ENCODE data around the gene DDX20.
"Not testable (repeated sequence)": the region's sequence is repeated elsewhere in the genome, so short reads cannot be mapped to it uniquely, and the experiment has no call there.

The DDX20 gene

DNA sequence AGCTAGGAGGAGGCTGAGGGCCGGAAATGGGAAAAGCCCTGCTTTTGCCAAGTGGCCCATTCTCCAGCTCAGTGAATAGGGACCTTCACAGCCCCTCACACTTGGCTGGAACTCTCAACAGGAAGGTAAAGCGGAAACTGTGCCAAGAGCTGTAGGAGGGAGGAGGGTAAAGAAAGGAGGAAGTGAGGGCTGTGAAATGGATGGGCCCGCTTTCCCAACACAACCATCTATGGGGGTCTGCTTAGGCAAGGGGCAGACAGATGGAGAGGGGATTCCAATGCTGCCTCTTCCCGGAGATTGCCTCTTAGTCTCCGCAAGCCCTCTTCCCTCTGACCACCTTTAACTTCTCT is 21.7 kb upstream of the DDX20 start:
- no peak for DNase-seq (ENCODE audit: low spot score)

DNA sequence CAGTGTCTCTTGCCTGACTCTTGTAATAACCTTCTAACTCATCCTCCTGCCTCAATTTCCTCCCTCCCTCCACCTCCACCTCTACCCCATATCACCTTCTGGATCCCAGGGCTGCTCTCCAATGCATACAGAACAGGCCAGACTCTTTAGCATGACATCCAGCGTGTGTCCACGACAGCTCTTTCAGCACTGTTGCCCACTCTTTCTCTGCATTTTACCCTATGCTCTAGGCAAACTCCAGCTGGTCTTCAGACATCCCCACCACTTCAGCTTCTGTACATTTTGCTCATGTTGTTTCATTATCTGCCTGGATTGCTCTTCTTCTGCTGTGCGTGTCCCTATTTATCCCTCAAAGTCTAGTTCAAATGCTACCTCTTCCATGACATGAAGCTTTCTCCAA is 21.3 kb upstream of the DDX20 start:
- no peak for DNase-seq (ENCODE audit: low spot score)

DNA sequence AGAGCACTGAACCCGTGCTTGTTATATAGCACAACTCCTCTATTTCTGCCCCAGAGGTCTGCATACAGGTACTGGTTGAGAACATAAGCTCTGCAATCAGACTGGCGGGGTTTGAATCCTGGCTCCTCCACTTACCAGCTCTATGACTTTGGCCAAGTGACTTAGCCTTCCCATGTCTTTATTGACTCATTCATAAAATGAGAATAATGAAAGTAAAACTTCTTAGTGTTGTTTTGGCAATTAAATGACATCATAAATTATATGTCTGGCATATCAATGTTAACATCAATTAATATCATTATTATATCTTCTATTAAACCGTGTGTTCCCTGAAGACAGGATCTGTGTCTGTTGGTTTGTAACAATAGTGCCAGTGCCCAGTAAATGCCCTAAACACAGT is 20.8 kb upstream of the DDX20 start:
- DNase-seq (ENCODE audit: low spot score), result no peak

DNA sequence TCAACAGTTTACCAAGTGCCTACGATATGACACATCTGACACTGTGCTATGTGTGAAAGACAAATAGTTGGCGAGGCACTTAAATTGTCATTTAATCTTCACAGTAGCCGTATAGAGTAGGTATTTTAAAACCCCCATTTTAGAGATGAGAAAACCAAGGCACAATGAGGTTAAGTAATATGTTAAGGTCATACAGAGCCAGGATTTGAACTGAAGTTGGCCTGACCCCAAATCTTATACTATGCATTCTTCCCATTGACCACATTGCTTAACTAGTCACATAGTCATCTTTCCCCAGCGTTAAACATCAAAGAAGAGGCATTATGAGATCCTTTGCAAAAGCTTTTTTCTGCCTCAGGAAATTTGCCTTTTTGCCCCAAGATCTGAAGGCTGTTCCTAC is 20.4 kb upstream of the DDX20 start:
- no peak for DNase-seq (ENCODE audit: low spot score)

DNA sequence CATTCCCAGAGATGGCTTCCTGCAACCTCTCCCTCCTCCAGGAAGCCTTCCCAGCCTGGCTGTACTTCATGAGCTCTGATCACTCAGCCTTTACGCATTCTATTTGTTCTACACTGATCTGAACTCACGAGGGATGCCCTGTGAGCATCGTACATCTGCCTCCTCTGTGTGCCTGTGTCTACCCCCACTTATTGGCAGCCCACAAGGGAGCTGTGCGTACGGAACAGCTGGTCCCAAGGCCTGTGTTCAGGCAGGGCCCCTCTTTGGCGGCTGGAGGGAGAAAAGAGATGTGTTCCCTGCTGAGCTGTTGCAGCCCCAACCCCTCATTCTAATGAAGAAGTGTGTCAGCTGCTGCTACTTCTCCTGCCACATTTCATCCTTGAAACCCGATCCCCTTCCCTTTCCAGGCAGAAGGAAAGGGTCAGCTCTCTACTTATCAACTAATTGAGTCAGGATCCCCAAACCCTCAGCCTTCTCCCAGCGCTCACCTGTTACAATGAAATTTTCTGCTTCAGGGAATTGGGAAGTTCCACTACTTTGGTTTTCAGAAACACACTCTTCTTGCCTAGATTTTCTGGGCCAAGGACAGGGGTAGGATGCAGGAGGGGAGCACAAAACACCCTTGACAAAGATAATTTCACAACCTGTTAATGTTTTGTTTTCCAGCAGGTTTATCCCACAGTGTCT is 19.7 kb upstream of the DDX20 start:
- DNase-seq (ENCODE audit: low spot score), result no peak

DNA sequence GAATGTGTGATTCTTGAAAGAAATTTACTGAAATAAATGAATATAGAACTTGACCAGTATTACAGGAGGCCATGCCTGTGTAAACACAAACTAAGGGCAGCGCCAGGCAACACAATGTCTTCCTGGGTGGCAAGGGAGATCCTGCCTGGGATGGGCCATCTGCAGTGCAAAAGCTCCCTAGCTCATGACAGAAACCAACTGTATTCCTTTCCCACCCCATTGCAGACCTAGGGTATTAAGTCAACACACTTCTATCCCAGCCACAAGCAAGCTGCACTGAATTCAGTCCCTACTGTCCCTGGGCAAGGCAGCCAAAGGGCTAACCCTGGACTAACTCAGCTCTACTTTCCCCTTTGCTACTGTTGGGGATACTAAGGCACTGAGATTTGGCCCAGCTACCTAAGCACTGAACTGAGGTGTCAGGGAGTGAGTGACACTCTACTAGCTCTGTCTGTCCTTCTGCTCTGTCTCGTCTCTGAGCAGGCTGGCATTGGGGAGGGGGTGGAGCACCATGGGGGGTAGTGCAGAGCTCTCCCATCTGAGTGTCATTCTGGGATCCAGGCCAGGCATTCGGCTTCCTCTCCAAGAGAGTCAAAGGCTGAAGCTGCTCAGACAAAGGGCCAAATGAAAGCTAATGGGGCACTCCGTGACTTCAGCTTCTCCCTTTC is 19.0 kb upstream of the DDX20 start:
- no peak for DNase-seq (ENCODE audit: low spot score)

DNA sequence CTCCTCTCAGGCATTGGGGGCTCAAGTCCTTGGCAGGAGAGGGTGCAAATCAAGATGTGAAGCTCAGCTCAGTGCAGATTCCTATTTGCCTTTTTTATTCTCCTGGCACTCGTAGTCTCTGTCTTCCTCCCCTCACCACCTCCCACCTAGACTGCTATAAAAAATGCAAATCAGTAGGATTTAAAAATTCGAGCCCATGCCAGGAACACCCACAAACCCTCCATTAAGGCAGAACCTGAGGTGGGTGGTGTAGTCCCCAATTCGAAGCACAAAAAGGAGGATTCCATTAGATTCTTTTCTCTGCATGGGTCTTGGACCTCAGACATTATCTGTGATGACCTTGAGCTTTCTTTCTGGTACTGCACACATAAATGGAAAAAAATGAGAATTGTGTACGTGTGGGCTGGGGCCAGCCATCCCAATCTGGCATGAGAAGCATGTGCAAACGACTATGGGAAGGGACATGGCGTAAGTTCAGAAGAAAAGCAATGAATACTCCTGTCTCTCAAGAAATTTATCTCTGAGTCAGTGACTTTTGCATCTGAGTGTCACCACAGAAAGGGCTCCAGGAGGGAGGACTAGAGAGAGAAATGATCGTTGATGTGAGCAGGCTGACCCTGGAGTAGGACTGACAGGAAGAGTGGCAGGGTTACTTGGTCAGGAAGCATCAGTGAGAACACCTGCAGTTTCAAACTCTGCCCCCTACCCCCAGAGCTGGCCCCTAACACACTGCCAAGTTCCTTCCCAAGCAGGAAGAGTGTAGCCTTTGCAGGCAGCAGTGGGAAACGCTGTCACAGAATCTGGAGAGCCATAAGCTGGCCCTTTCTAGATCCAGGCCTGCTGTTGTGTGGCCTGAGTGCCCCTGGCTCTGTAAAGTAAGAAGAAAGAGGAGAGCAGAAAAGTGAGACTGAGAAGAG is 18.2 kb upstream of the DDX20 start:
- no peak for DNase-seq (ENCODE audit: low spot score)

DNA sequence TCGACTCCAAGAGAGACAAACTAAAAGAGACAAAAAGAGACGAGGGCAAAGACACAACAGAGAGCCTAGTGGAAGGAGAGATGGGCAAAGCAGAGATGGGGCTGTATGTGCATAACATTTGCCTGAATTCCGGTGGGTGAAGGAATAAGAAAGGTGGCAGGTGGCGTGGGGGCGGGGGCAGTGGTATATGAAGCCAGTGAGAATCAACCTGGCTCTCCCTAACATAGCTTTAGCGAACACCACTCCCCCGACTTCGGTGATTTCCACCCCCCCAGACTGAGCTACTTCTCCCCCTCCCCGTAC is 17.6 kb upstream of the DDX20 start:
- no peak for DNase-seq (ENCODE audit: low spot score)

DNA sequence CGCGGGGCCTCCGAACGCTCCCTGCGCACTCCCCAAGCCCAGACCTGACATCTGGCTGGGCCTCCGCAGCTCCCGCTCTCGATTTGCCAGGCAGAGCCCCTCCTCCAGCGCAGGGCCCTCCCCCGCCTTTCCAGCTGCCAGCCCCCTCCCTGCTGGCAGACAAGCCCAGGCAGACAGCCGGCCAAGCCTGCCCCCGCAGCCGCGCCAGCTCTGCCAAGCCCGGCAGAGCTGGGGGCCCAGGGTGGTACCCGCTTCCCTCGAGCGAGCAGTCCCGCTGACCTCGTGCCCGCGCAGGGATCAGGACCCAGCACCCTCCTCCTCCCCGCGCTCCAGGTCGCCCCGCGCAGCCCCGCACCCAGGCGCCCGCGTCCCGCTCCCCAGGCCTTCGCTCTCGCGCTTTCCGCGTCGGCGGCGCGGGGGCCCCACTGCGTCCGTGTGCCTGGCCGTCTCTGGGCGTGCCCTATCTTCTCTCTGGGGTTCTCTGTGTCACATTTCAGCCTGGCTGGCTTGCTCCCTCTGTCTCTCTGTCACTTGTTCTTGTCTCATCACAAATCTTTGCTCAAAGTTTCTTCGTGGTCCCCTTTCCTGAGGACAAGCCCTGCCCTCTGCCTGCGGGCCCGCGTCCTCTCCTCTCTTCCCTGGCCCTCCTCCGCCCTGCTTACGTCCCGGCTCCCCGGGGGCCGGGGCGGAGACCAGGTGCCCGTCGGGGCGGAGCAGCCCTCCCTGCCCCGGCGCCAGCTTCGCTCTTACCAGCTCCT is 17.1 kb upstream of the DDX20 start:
- peak; percentile 86 for DNase-seq (ENCODE audit: low spot score)

DNA sequence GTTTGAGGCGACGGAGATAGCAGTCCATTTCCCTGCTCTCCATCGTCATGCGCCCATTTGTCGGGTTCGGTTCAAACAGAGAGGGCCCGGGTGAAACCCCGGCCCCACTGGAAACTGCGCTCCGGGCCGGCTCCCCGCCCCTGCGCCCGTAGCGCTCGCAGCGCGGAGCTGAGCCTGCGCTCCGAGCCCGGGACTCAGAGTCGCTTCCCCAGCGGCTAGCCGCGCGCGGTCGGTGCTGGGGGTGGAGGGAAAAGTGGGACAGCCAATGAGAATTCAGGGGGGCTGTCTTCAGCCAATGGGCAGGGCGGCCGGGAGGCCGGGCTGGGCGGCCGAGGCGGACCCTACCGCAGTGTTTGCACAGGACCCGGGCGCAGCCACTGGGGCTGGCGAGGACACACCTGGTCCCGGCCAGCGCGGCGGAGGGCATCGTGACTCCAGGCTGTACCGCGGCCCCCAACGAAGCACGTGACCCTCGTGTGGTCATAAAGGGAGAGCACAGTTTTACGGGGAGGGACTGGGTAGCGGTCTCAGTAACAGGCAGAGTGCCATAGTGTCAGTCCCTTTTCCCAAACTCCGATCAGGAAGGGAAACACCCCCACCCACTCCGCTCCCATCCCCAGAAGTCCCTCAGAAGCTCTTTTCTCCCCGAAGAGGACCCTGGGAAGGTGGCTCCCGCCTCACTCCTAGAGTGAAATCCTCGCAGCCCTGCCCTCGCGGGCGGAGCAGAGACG is 16.3 kb upstream of the DDX20 start, which contains the start of gene INKA2:
Gene INKA2 (minus strand): TSS at position 202 of the 731 bp plus-strand sequence. CDS start 153 bp downstream, at position 49.
- DNase-seq (ENCODE audit: low spot score), result peak; percentile 88

DNA sequence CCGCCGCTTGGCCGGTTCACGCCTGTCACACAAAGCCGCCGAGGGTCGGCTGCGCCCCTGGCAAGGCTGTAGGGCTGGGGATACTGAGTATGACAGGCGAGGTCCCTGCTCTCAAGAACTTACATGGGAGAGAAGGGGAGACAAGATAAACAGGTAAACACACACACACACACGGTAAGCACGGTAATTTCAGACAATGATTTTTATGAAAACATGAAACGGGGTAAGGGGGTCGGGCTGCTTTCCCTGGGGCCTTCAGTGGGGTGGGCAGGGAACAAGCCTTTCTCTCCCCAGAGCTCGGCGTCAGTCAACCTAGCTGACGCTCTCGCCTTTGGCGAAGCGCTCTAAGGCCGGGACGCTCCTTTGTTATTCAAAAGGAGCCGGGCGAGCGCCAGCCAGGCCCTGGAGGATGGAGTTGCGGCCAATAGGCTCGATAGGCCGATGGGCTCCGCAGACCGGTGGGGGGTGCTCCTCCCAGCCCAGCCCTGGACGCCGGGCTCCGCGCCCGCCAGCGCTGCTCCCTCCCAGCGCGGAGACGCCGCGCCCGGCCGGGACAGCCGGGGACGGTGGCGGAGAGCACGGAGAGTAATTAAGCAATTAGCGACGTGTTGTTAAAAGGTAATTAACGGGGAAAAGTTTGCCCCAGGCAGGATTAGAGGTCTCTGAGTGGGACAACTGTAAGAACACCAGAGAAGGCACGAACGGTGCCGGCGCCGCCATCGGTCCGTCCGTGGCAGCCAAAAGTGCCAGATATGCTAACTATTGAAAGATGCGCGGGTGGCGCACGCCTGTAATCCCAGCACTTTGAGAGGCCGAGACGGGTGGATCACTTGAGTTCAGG is 15.6 kb upstream of the DDX20 start:
- no peak for DNase-seq (ENCODE audit: low spot score)

DNA sequence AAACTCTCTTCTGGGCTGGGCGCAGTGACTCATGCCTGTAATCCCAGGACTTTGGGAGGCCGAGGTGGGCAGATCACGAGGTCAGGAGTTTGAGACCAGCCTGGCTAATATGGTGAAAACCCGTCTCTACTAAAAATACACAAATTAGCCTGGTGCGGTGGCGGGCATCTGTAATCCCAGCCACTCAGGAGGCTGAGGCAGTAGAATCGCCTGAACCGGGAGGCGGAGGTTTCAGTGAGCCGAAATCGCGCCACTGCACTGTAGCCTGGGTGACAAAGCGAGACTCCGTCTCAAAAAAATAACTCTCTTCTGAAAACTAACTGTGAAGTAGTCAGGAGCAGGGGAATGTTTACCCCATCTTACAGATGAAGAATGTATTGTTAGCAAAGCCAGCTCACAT is 13.4 kb upstream of the DDX20 start:
- not testable (repeated sequence) for DNase-seq (ENCODE audit: low spot score)

DNA sequence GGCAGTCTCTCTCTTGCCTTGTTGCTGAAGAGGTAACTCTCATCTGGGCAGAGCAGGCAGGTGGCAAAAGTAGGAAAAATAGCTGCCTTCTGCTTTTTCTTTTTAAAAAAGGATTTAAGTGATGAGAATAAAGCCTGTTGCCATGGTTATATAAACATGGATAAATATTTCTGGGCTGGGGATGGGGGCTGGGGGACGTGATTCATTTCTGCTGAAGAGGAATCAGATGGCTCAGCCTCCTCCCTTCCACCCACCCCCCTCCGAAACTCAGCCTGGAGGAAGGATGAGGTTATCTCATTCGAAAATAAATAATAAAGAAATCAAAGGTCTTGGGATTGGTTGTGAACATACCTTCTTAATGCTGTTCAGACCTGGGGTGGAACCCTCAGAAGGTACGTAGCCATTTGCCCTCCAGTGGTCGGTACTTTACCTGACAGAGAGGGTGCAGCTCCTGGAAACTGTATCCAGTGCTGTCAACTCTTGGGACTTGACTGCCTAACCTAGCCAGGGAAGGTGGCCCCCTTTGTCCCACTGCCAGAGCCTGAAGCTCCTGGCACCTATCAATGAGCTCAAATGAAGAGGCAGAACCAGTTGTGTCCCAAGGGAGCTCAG is 12.7 kb upstream of the DDX20 start:
- no peak for DNase-seq (ENCODE audit: low spot score)

DNA sequence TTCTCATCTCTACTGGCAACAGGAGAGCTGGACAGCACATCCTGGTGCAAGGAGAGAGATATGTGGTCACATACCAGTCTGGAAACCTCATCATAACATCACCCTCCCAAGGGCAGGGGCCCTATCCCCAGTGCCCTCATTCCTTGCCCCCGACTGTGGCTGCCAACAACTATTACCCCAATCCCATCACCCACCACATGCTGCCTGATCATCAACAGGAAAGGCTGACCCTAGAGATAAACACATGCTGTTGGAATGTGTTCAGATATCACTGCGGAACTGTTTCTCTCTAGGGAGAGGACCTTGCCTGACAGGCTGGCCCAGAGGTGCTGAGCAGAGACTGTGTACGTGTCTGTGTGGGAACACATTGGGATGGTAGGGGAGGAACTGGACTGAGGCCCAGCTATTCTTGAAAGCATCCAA is 12.0 kb upstream of the DDX20 start:
- DNase-seq (ENCODE audit: low spot score), result no peak

DNA sequence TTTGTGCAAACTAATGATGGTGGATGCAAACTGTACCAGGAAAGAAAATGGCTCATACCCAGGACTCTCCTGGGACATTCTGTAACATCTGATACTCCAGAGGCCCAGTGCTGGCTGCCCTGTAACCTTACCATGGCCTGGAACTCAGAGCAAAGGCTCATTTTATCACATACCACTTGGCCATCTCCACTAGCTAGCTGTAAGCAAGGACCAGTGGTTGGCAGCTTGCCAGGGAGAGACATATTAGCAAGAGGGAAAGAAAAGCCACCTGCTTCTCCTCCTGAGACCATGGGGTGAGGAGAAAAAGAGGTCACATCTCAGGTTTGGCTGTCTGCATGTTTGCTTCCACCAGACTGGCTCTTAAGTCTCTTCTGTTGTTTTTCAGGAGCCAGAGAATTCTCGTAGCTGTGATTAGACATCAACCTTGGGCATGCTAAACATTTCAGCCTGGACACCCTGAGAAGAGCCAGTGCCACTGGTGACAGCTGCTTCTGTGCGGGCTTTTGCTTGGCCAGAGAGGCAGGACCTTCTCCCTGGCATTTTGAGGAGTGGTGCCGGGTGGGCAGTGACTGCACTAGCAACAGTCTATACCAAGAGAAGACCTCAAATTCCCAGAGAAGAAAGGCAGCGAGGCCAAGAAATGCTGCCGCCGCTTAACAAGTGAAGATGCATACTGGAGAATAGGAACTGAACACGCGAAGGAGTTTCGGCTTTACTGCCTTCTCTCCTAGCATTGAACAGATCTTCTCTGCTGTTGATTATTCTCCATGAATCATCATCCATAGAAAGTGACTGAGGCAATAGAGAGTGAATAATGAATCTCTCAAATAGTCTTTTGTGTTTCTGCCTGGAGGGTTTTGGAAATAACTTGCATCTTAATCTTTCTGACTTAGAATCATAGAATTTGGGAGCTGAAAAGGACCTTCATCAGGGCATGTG is 9.8 kb upstream of the DDX20 start:
- no peak for DNase-seq (ENCODE audit: low spot score)

DNA sequence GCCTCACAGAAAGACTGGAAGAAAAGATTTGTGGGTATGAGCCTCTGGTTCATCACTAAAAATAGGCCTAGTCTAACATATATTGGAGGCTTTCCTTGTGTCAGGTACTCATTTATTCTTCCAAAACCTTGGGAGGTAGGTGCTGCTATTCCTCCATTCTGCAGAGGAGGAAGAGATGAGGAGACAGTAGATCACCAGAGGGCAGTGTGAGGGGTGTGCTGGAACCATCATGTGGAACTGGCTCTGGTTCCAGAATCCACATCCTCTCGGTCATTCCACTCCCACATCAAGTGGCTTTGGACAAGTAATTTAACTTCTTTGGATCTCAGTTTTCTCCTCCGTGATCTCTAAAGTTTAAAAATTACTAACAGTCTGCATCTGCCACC is 9.1 kb upstream of the DDX20 start:
- no peak for DNase-seq (ENCODE audit: low spot score)

DNA sequence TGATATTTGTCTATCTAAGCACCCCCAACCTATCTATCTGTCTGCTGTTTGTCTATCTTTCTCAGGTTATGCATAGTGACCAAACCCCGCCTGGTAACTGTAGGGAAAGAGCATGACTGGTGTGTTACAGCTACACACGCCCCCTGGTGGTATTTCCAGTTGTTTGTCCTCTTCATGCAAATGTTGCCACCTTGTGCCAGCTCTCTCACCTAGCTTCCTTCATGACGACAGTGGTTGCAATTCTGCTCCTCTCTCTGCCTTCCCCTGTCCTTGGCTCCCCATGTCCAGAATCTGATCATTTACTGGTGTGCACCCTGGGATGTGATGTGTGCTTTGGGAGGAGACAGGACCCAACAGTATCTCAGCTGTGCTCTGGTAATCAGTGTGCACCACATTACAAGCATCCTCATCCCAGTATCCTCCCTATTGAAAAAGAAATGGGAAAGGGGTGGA is 8.4 kb upstream of the DDX20 start:
- DNase-seq (ENCODE audit: low spot score), result no peak

DNA sequence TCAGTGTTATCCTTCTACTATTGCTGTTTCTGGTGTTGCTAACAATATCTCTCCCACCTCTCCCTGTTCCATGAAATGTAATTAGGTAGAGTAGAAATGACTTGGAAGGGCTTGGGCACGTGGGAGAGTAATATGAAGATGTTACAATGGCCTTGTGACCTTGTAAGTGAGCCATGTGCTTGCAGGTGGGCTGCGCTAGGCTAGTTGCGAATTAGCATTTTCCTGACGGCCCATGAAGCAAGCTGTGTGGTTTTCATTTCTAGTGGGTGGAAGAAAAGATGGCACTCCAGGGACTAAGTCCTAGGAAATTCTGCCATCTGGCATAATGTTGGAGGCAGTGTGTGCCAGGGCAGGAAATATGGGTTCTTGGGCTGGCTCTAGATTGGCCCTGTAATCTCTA is 7.8 kb upstream of the DDX20 start:
- no peak for DNase-seq (ENCODE audit: low spot score)

DNA sequence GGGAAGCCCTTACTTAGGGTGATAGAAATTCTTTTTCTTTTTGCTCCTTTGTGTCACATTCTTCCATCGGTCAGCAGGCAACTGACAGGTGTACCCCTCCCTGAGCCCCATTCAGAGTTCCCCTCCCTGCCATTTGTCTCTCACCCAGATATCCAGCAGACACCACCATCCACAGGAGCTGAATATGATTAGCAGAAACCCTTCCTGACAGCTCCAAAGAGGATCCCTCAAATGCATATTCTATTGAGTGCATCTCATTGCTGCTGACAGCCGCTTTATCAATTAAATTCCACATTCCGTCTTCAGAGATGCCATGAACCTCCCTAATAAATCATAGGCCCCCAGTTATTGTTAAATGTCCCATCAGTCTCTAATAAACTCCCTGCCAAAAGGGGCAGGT is 6.1 kb upstream of the DDX20 start:
- no peak for DNase-seq (ENCODE audit: low spot score)

Data from left forelimb (tissue), 1 donor.